ENCODE measurements around the gene EHD1. TPM values are rescaled to one million over a fixed set of nuclear protein-coding genes. Genes with fewer than 3 reads are reported as not detected.

Gene EHD1
- total RNA-seq, 2 donors from 2014 or later: 67.4 to 140 TPM

DNA sequence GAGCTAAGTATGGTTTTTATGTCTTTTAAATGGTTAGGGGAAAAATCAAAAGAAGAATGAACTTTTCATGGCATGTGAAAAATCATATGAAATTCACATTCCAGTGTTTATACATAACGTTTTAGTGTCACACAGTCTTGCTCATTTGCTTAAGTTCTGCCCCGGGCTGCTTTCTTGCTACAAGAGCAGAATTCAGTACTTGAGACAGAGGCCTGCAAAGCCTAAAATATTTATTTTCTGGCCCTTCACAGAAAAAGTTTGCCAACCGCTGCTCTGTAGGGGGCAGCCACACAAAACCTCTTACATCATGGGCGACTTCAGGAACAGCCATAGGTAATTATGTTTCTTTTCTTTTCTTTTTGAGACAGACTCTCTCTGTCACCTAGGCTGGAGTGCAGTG, 39.6 kb upstream of the EHD1 start:
- ATAC-seq (ENCODE audit: insufficient number of reproducible peaks, low FRiP score, low read depth) (no peak), DNase-seq (ENCODE audit: low spot score) (no peak)
- TF ChIP-seq CTCF (IDR thresholded peaks at IDR 0.05): no peak
- H3K27me3 ChIP-seq (replicated peaks; ENCODE audit: insufficient read depth): no peaks in the 10 kb centered on the region
- peak overlapping the region; percentile 79 for H3K4me3 ChIP-seq
- H3K9me3 ChIP-seq: no peaks in the 10 kb centered on the region
- H3K36me3 ChIP-seq: peaks cover 10% of the 10 kb centered on the region
- H3K27ac ChIP-seq: peak overlapping the region; percentile 69 to 76
- H3K4me1 ChIP-seq (ENCODE audit: control insufficient read depth in 1 of 2, low read depth in 2 of 2): peaks cover 14 to 26% of the 10 kb centered on the region in 2 donors

GRCh38 chr11:64917663-64917995, 39.2 kb upstream of the EHD1 start:
- ATAC-seq (ENCODE audit: insufficient number of reproducible peaks, low FRiP score, low read depth) (no peak), DNase-seq (ENCODE audit: low spot score) (no peak)
- TF ChIP-seq CTCF (IDR thresholded peaks at IDR 0.05): no peak
- Histone ChIP-seq H3K4me3 (peak overlapping the region; percentile 79), H3K9me3 (no peaks in the 10 kb centered on the region), H3K27me3 (replicated peaks; ENCODE audit: insufficient read depth) (no peaks in the 10 kb centered on the region), H3K36me3 (peaks cover 13% of the 10 kb centered on the region), H3K4me1 (ENCODE audit: control insufficient read depth in 1 of 2, low read depth in 2 of 2) (peaks cover 14 to 26% of the 10 kb centered on the region in 2 donors), H3K27ac (peak overlapping the region; percentile 69 to 76)

DNA sequence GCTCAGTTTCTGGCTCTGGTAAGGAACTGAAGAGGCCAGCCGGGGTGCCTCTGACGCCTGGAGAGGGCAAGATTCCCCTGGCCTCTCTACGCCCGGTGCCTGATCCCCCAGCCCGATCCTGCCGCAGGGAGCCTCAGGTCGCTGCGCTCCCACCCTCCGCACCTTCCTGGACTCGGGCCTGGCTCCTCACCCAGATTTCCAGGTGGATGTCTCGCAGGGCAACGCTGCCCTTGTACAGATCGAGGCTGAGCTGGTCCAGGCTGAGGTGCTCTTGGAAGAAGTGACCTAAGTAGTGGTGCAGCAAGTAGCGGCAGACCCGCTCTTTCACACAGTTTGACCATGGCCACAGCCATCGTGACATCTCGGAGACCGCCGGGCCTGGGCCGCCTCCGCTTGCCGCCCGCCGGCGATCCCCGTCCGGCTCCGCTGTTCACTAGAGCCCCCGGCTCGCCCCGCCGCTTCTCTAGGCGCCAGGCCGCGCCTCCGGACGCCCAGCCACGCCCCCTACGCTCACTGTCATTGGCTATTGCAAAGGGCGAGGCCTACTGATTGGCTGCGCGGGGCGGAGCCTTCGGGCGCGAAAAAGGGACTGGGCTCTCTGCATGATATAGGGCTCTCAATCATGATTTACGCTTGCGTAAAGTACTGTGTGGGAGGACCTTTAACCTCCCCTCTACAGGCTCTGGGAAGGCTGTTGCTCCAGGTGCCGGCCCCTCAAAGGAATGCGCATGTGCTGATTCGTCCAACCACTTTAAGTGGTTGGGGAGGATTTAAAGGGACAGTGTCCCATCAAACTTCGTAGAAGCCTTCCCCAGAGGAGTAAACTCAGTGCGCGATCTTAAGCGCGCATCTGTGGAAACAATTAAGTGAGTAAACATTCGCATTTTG, 38.6 kb upstream of the EHD1 start, which contains the start of gene ATG2A:
Gene ATG2A, minus strand, starts transcription at position 435 of the 888 bp plus-strand sequence. Its CDS starts 74 bp downstream, at position 361.
- peak; percentile 99 for DNase-seq (ENCODE audit: low spot score)
- Histone ChIP-seq H3K4me1 (ENCODE audit: control insufficient read depth in 1 of 2, low read depth in 2 of 2) (peaks cover 14 to 26% of the 10 kb centered on the region in 2 donors), H3K27me3 (replicated peaks; ENCODE audit: insufficient read depth) (no peaks in the 10 kb centered on the region), H3K36me3 (peaks cover 19% of the 10 kb centered on the region), H3K27ac (peak within 1 kb of the TSS; percentile 69 to 76), H3K4me3 (peak within 1 kb of the TSS; percentile 79), H3K9me3 (no peaks in the 10 kb centered on the region)
- peak; percentile 99 for ATAC-seq (ENCODE audit: insufficient number of reproducible peaks, low FRiP score, low read depth)
- no peak for TF ChIP-seq CTCF (IDR thresholded peaks at IDR 0.05)

GRCh38 chr11:64916040-64916774, 37.8 kb upstream of the EHD1 start:
- DNase-seq (ENCODE audit: low spot score) (no peak), ATAC-seq (ENCODE audit: insufficient number of reproducible peaks, low FRiP score, low read depth) (no peak)
- peaks cover 14 to 26% of the 10 kb centered on the region in 2 donors for H3K4me1 ChIP-seq (ENCODE audit: control insufficient read depth in 1 of 2, low read depth in 2 of 2)
- TF ChIP-seq CTCF (IDR thresholded peaks at IDR 0.05): no peak
- no peaks in the 10 kb centered on the region for H3K27me3 ChIP-seq (replicated peaks; ENCODE audit: insufficient read depth)
- H3K9me3 ChIP-seq: no peaks in the 10 kb centered on the region
- H3K27ac ChIP-seq: peak overlapping the region; percentile 41 to 52
- peaks cover 27% of the 10 kb centered on the region for H3K36me3 ChIP-seq
- peak overlapping the region; percentile 79 for H3K4me3 ChIP-seq

DNA sequence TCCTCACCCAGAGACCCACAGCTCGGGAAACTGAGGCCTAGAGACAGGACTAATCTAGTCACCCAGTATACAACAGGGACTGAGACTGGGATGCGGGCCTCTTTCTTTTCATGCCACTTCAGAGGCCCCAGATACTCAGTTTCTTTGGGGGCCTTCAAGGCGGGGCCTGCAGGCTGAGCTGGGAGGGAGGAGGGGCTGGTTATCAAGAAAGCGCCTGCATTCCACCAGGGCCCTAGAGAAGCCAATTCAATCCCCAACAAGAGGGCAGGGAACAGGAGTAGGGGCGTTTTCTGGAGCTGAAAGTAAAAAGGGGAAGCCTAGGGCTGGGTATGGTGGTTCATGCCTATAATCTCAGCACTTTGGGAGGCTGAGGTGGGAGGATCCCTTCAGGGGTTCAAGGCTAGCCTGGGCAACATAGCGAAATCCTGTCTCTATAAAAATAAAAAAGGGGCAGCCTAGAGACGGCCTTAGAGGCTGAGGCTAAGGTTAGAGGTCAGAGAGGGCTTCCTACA, 37.0 kb upstream of the EHD1 start:
- Histone ChIP-seq H3K27ac (peak overlapping the region in 1 of 2 donors; percentile 41), H3K27me3 (replicated peaks; ENCODE audit: insufficient read depth) (no peaks in the 10 kb centered on the region), H3K4me1 (ENCODE audit: control insufficient read depth in 1 of 2, low read depth in 2 of 2) (peaks cover 14 to 26% of the 10 kb centered on the region in 2 donors), H3K9me3 (no peaks in the 10 kb centered on the region), H3K4me3 (peak overlapping the region; percentile 79), H3K36me3 (peaks cover 35% of the 10 kb centered on the region)
- ATAC-seq (ENCODE audit: insufficient number of reproducible peaks, low FRiP score, low read depth): no peak
- no peak for DNase-seq (ENCODE audit: low spot score)
- no peak for TF ChIP-seq CTCF (IDR thresholded peaks at IDR 0.05)

All from thoracic aorta (tissue), 2 donors.